ENCODE results near the gene MKX. TPM values are rescaled to one million over a fixed set of nuclear protein-coding genes. Genes with fewer than 3 reads are reported as not detected.
A peak's percentile ranks its signal among the peaks of the same experiment; 100 is the strongest.

MKX gene
- total RNA-seq, 1 experiment from 2014 or later, result 27.5 TPM

GRCh38 chr10:27794157-27794556, 48.5 kb upstream of the MKX start:
- peak; percentile 44; the same call in 1 of the 2 replicates for ATAC-seq
- H3K9me2 ChIP-seq (ENCODE audit: insufficient read depth), result no peaks in the 10 kb centered on the region
- H3K79me2 ChIP-seq (ENCODE audit: insufficient read depth, low read length), result no peaks in the 10 kb centered on the region
- POLR2A ChIA-PET, result no interaction called here
- RAD21 ChIA-PET (ENCODE audit: low non-redundant PET in 1 of 2, low total read pairs in 2 of 2, uncharacterized antibody in 2 of 2, unreplicated experiment in 2 of 2), result no interaction called here
- no peak for TF ChIP-seq RAD21 (IDR thresholded peaks at IDR 0.05; ENCODE audit: low read depth)
- TF ChIP-seq CTCF (IDR thresholded peaks at IDR 0.05 in 2 of 3, conservative IDR thresholded peaks at IDR 0.05 in 1 of 3; ENCODE audit: borderline replicate concordance in 1 of 3, insufficient read depth in 1 of 3, low read depth in 2 of 3, low read length in 2 of 3), result peak in 2 of 3 experiments; percentile 18 to 24; a peak in 2 of 6 replicates
- no peak for TF ChIP-seq FOSL1 (IDR thresholded peaks at IDR 0.05; ENCODE audit: low read depth)
- no peak for TF ChIP-seq REST (IDR thresholded peaks at IDR 0.05; ENCODE audit: low read depth)
- peak; percentile 15; the same call in 1 of the 2 replicates for TF ChIP-seq CBX3 (IDR thresholded peaks at IDR 0.05; ENCODE audit: low read depth)
- no peak overlapping the region for H2AFZ ChIP-seq (ENCODE audit: low read depth, low read length, poor library complexity, severe bottlenecking)
- H3K4me3 ChIP-seq (replicated peaks in 1 of 2; ENCODE audit: low read depth in 1 of 2, low read length in 2 of 2), result no peak overlapping the region
- no peaks in the 10 kb centered on the region for H3K27me3 ChIP-seq (ENCODE audit: insufficient read depth, low read length)
- intact Hi-C loops (cut with micrococcal nuclease), result no loop called here
- no peaks in the 10 kb centered on the region for H3K36me3 ChIP-seq (ENCODE audit: control insufficient read depth in 1 of 2, insufficient read depth in 2 of 2, low read length in 2 of 2)
- H3K4me2 ChIP-seq (ENCODE audit: low read length), result no peak overlapping the region
- no peak for DNase-seq (ENCODE audit: low read depth, low spot score)
- no TSS peak for BruUV-seq (replicated peaks)
- H3K9me3 ChIP-seq (ENCODE audit: control insufficient read depth in 1 of 2, insufficient read depth in 1 of 2, low read depth in 1 of 2, low read length in 2 of 2), result no peaks in the 10 kb centered on the region
- no peak overlapping the region for H3K27ac ChIP-seq (ENCODE audit: low read depth, low read length)
- CTCF ChIA-PET, result no interaction called here
- peaks cover 0 to 3% of the 10 kb centered on the region in 2 experiments; a peak in 1 of 4 replicates for H3K4me1 ChIP-seq (ENCODE audit: control insufficient read depth in 1 of 2, insufficient read depth in 2 of 2, low read length in 2 of 2)
- H3K9ac ChIP-seq (ENCODE audit: low read length), result no peak overlapping the region
- no peaks in the 10 kb centered on the region for H4K20me1 ChIP-seq (ENCODE audit: insufficient read depth)
